DND-41 (cell line): ENCODE measurements around the gene ZFP62.

Experiments
- ATAC-seq: fragments of 200-7000 bp; cut with Tn5 transposase; 3 replicates; pipeline ENCODE4 v1.9.1; 2021; ENCODE audit warnings: low read depth; ENCODE audit not compliant: insufficient read depth
- DNase-seq: peaks from one replicate; pipeline ENCODE4 v3.0.0-alpha.2; 2020
- H2AFZ ChIP-seq: 2 replicates; pipeline ENCODE4 v1.6.0; 2012; ENCODE audit warnings: low read depth, low read length
- H3K27ac ChIP-seq: 2 replicates; pipeline ENCODE4 v1.5.1; 2012; ENCODE audit warnings: low read length, inconsistent platforms
- H3K27me3 ChIP-seq: fragments of 200-600 bp; sonication (generic); 2 replicates; pipeline ENCODE4 v1.6.0; 2012; ENCODE audit warnings: low read length, mild to moderate bottlenecking, inconsistent platforms; ENCODE audit not compliant: insufficient read depth, poor library complexity
- H3K36me3 ChIP-seq: 2 replicates; pipeline ENCODE4 v1.5.1; 2012; ENCODE audit warnings: low read length, inconsistent platforms; ENCODE audit not compliant: insufficient read depth
- H3K4me1 ChIP-seq: 2 replicates; pipeline ENCODE4 v1.5.1; 2012; ENCODE audit warnings: mild to moderate bottlenecking, low read length; ENCODE audit not compliant: insufficient read depth
- H3K4me2 ChIP-seq: 2 replicates; pipeline ENCODE4 v1.6.0; 2012; ENCODE audit warnings: mild to moderate bottlenecking, moderate library complexity, low read length, inconsistent platforms; ENCODE audit not compliant: insufficient read depth
- H3K4me3 ChIP-seq, 2 experiments: fragments of 200-600 bp in 1 of 2; shearing (Covaris generic) in 1 of 2; 2 replicates each; pipeline ENCODE4 v1.5.1; 2012 to 2016; ENCODE audit warnings: inconsistent platforms in 2 of 2, low read length in 2 of 2, mild to moderate bottlenecking in 2 of 2, low read depth in 1 of 2, moderate library complexity in 1 of 2
- H3K79me2 ChIP-seq: 2 replicates; pipeline ENCODE4 v1.6.0; 2012; ENCODE audit warnings: low read length, inconsistent platforms; ENCODE audit not compliant: insufficient read depth
- H3K9ac ChIP-seq: 2 replicates; pipeline ENCODE4 v1.6.0; 2012; ENCODE audit warnings: low read depth, mild to moderate bottlenecking, inconsistent platforms, low read length, moderate library complexity
- H3K9me3 ChIP-seq: 2 replicates; pipeline ENCODE4 v1.5.1; 2012; ENCODE audit warnings: low read length, moderate library complexity, mild to moderate bottlenecking, inconsistent platforms; ENCODE audit not compliant: insufficient read depth, severe bottlenecking
- H4K20me1 ChIP-seq: 2 replicates; pipeline ENCODE4 v1.6.0; 2012; ENCODE audit warnings: low read length; ENCODE audit not compliant: insufficient read depth
- EZH2 ChIP-seq: IDR thresholded peaks from 3 replicates; pipeline ENCODE4 v1.6.1; 2012; ENCODE audit warnings: borderline replicate concordance, low read depth, mild to moderate bottlenecking, moderate library complexity, low read length, inconsistent platforms; ENCODE audit not compliant: severe bottlenecking
- TF ChIP-seq, protein P1 (sequence below): IDR thresholded peaks from 2 replicates; pipeline ENCODE4 v1.5.1; 2012; ENCODE audit warnings: borderline replicate concordance, low read length, moderate library complexity, mild to moderate bottlenecking; ENCODE audit not compliant: poor library complexity, severe bottlenecking; ENCODE audit errors: extremely low read depth

Gene ZFP62

DNA sequence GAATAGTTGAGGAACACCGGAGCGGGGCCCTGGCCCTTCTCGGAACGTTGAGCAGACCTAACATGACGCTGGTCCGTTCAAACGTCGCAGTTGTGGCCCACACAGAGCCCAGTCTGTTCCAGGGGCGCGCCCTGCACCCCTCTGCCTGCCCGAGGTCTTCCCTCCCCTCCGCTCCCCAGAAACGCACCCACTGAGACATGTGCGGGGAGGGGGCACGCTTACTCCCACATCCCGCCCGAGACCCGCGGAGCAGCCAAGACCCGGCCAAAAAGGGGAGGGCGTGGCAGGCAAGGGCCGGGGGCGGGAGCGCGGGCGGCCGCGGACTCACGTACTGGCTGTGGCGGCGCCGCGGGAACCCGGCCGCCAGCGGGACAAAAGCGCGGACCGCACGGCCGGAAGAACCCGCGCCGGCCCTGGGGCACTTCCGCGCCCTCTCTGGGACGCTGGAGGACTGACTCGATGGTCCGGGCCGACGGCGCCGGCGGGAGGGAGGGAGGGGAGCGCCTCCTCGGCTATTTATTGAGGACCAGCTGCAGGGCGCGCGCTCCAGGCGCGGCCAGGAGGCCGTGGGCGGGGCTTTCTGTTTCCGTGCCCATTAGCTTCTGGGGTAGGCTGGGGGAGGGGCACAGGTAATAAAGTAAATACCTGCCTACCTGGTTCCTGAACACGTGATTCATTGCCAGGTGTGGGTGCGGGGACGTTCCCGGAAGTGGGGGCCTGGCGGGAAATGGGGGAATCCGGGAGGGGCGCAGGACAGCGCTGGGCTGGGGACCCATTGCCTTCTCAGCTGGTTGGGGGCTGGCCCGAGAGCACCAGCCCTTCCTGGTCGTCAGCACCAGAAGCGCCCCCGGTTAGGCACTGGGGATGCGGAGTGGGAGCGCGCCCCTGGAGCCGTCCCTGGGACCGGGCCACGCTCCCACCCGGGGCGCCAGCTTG, at the start of gene ZFP62:
ZFP62 (minus strand) TSS at position 390 of the 936 bp plus-strand sequence; CDS start at position 333, 57 bp downstream.
- Histone ChIP-seq H3K9ac (peak within 1 kb of the TSS; percentile 100), H3K27me3 (peaks cover 3% of the 10 kb centered on the region), H3K4me2 (peak within 1 kb of the TSS; percentile 95), H3K36me3 (peaks cover 34% of the 10 kb centered on the region), H3K9me3 (no peaks in the 10 kb centered on the region), H2AFZ (peak within 1 kb of the TSS; percentile 99), H4K20me1 (no peaks in the 10 kb centered on the region), H3K79me2 (peaks cover 45% of the 10 kb centered on the region), H3K4me1 (peaks cover 29% of the 10 kb centered on the region), H3K27ac (peak within 1 kb of the TSS; percentile 97), H3K4me3 (peak within 1 kb of the TSS; percentile 95 to 99)
- TF ChIP-seq, protein P1, sequence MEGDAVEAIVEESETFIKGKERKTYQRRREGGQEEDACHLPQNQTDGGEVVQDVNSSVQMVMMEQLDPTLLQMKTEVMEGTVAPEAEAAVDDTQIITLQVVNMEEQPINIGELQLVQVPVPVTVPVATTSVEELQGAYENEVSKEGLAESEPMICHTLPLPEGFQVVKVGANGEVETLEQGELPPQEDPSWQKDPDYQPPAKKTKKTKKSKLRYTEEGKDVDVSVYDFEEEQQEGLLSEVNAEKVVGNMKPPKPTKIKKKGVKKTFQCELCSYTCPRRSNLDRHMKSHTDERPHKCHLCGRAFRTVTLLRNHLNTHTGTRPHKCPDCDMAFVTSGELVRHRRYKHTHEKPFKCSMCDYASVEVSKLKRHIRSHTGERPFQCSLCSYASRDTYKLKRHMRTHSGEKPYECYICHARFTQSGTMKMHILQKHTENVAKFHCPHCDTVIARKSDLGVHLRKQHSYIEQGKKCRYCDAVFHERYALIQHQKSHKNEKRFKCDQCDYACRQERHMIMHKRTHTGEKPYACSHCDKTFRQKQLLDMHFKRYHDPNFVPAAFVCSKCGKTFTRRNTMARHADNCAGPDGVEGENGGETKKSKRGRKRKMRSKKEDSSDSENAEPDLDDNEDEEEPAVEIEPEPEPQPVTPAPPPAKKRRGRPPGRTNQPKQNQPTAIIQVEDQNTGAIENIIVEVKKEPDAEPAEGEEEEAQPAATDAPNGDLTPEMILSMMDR = no peak
- no peak for TF ChIP-seq EZH2
- peak; percentile 90 for DNase-seq
- peak; percentile 92 for ATAC-seq

DNA sequence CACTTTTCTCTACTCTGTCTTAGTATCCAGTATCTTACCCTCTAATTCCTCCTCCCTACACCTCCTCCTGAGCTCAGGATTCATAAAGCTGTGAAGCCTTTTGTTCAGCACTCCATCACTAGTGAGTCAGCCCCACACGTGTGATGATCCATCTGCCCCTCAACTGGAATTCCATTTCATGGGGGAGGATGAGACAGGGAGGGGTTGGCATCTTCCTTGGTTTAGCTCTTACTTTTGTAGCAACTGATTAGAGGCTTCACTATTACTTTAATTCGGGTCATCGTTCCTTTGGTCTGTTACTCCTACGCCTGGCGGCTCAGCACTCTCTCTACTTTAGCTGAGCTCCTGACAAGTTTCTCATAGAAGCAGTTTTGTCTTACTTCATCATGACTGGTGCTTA, 49.7 kb upstream of the ZFP62 start:
- H3K9ac ChIP-seq = no peak overlapping the region
- no peak overlapping the region for H2AFZ ChIP-seq
- TF ChIP-seq, protein P1 = no peak
- DNase-seq = no peak
- no peaks in the 10 kb centered on the region for H3K27me3 ChIP-seq
- H3K79me2 ChIP-seq = no peaks in the 10 kb centered on the region
- H3K9me3 ChIP-seq = no peaks in the 10 kb centered on the region
- no peak for ATAC-seq
- H3K4me1 ChIP-seq = no peaks in the 10 kb centered on the region
- no peaks in the 10 kb centered on the region for H3K36me3 ChIP-seq
- H3K27ac ChIP-seq = no peak overlapping the region
- H3K4me2 ChIP-seq = no peak overlapping the region
- H3K4me3 ChIP-seq = no peak overlapping the region
- no peaks in the 10 kb centered on the region for H4K20me1 ChIP-seq

DNA sequence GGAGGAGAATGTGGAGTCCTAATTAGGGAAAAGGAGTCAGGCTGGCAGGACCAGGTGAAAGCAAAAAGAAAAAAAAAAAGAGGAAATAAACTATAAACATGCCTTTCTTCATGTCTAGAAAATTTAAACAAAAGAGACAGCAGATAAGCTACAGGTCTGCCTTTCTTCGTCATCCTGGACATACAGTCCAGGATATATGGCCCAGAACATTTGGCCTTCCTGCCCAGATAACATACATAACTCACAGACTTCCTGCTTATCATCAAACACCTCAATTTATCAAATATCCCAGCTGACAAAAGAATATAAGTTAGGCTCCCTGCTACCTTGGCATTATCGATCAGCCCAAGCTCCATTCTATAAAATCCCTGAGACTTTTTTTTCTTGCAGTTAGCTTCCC, 49.1 kb upstream of the ZFP62 start:
- H3K9ac ChIP-seq = no peak overlapping the region
- no peaks in the 10 kb centered on the region for H3K4me1 ChIP-seq
- no peak overlapping the region for H3K27ac ChIP-seq
- ATAC-seq = no peak
- no peak overlapping the region for H2AFZ ChIP-seq
- no peaks in the 10 kb centered on the region for H3K79me2 ChIP-seq
- no peak for DNase-seq
- no peak overlapping the region for H3K4me2 ChIP-seq
- no peak for TF ChIP-seq EZH2
- TF ChIP-seq, protein P1 = no peak
- no peaks in the 10 kb centered on the region for H3K9me3 ChIP-seq
- no peak overlapping the region for H3K4me3 ChIP-seq
- H4K20me1 ChIP-seq = no peaks in the 10 kb centered on the region
- H3K36me3 ChIP-seq = no peaks in the 10 kb centered on the region
- no peaks in the 10 kb centered on the region for H3K27me3 ChIP-seq
